Endothelial cell of umbilical vein (primary cell): Measurements from ENCODE around the gene FAM3D. TPM values are rescaled to one million over a fixed set of nuclear protein-coding genes. Genes with fewer than 3 reads are reported as not detected.

Experiments used
- BruUV-seq: library from RNA; stranded (reverse); fragments of 400-500 nt; replicated peaks from 2 replicates; lab custom pipeline; 2021; lab: Mats Ljungman, UMichigan
- CTCF ChIA-PET: fragments of 300-600, 350-600 bp; sonication (Branson Sonifier 250); formaldehyde crosslinking; loops from one replicate; lab custom pipeline; 2021; ENCODE audit warnings: antibody characterized with exemption, inconsistent platforms; lab: Charles Lee
- POLR2A ChIA-PET: fragments of 300-600, 350-600 bp; sonication (Branson Sonifier 250); formaldehyde crosslinking; loops from one replicate; lab custom pipeline; 2021; ENCODE audit warnings: antibody characterized with exemption, inconsistent platforms; lab: Charles Lee
- DNase-seq: peaks from one replicate; pipeline ENCODE4 v3.0.0-alpha.2; 2011; ENCODE audit warnings: low read depth, low spot score
- FAIRE-seq: peaks from 2 replicates; lab custom pipeline; 2011; peaks lifted over from hg19 to GRCh38; lab: Jason Lieb, UNC
- H2AFZ ChIP-seq: 2 replicates; pipeline ENCODE4 v1.6.0; 2012; ENCODE audit warnings: low read depth, low read length, control low read depth, inconsistent platforms
- H3K27ac ChIP-seq: 2 replicates; pipeline ENCODE4 v1.5.1; 2011; ENCODE audit warnings: low read depth, mild to moderate bottlenecking, control low read depth, low read length, moderate library complexity; ENCODE audit not compliant: insufficient read depth
- H3K27me3 ChIP-seq, 2 experiments: 2 replicates each; pipeline versions ENCODE4 v1.6.0 to v1.6.1; 2011; ENCODE audit warnings: low read length in 2 of 2, mixed read lengths in 1 of 2; ENCODE audit not compliant: control insufficient read depth in 2 of 2, insufficient read depth in 2 of 2
- H3K36me3 ChIP-seq, 2 experiments: 2 replicates in 1 of 2; 3 replicates in 1 of 2; pipeline ENCODE4 v1.5.1; 2011; ENCODE audit warnings: low read length in 2 of 2, mild to moderate bottlenecking in 1 of 2, moderate library complexity in 1 of 2; ENCODE audit not compliant: control insufficient read depth in 2 of 2, insufficient read depth in 2 of 2; ENCODE audit errors: extremely low read depth in 1 of 2
- H3K4me1 ChIP-seq: 3 replicates; pipeline ENCODE4 v1.5.1; 2011; ENCODE audit warnings: mild to moderate bottlenecking, low read length; ENCODE audit not compliant: control insufficient read depth, insufficient read depth; ENCODE audit errors: extremely low read depth
- H3K4me2 ChIP-seq: 2 replicates; pipeline ENCODE4 v1.6.1; 2011; ENCODE audit warnings: low read length, control low read depth, mixed read lengths; ENCODE audit not compliant: insufficient read depth
- H3K4me3 ChIP-seq, 3 experiments: fragments of 200-600 bp in 1 of 3; sonication (generic), shearing (Covaris generic) in 1 of 3; replicated peaks in 1 of 3; 2 replicates each; pipeline ENCODE4 v1.5.1; 2011 to 2016; ENCODE audit warnings: control low read depth in 3 of 3, low read length in 3 of 3, mild to moderate bottlenecking in 2 of 3, inconsistent platforms in 1 of 3, low read depth in 1 of 3, moderate library complexity in 1 of 3; ENCODE audit not compliant: insufficient read depth in 1 of 3
- H3K79me2 ChIP-seq: 2 replicates; pipeline ENCODE4 v1.6.0; 2012; ENCODE audit warnings: low read length, inconsistent platforms; ENCODE audit not compliant: control insufficient read depth, insufficient read depth
- H3K9ac ChIP-seq: replicated peaks from 2 replicates; pipeline ENCODE3; 2011; ENCODE audit warnings: low read length, control low read depth; ENCODE audit not compliant: insufficient read depth; ENCODE audit errors: extremely low read depth
- H3K9me1 ChIP-seq: replicated peaks from 3 replicates; pipeline ENCODE4 v1.6.0; 2011; ENCODE audit warnings: mild to moderate bottlenecking, low read length; ENCODE audit not compliant: control insufficient read depth, insufficient read depth; ENCODE audit errors: extremely low read depth
- H3K9me3 ChIP-seq: replicated peaks from 2 replicates; pipeline ENCODE4 v1.5.1; 2012; ENCODE audit warnings: low read length, inconsistent platforms; ENCODE audit not compliant: control insufficient read depth, insufficient read depth
- H4K20me1 ChIP-seq: replicated peaks from 2 replicates; pipeline ENCODE3; 2011; ENCODE audit warnings: mild to moderate bottlenecking, low read length; ENCODE audit not compliant: control insufficient read depth, insufficient read depth; ENCODE audit errors: extremely low read depth
- FOS ChIP-seq: IDR thresholded peaks from 2 replicates; pipeline ENCODE4 v1.6.1; 2011; ENCODE audit warnings: mild to moderate bottlenecking, low read length, moderate library complexity, borderline replicate concordance; ENCODE audit not compliant: insufficient read depth
- MYC ChIP-seq: IDR thresholded peaks from one replicate; pipeline ENCODE4 v1.6.1; 2011; ENCODE audit warnings: mild to moderate bottlenecking, low read depth, low read length
- dilution Hi-C: fragments of 300-500 bp; cut with MboI; formaldehyde crosslinking; loops from one replicate; pipeline ENCODE4 v1.15.0; 2019; ENCODE audit warnings: low sequenced_read_pairs; ENCODE audit not compliant: extremely low pct_ligation_motif_present
- intact Hi-C: fragments of 100-400 bp; cut with micrococcal nuclease; formaldehyde crosslinking; loops from one replicate; pipeline ENCODE4 v1.10.0; 2022
- polyA plus RNA-seq, 4 experiments: library from polyadenylated mRNA; depleted of rRNA in 3 of 4; stranded (reverse) in 3 of 4; unstranded in 1 of 4; fragments of >200 nt; gene quantifications; 2 replicates each; pipeline versions ENCODE4 v1.2.1 to v1.2.3, GENCODE V29; 2011 to 2012; ENCODE audit warnings: missing spikeins in 1 of 4
- total RNA-seq: library from RNA; stranded (reverse); gene quantifications from 2 replicates; pipeline ENCODE4 v1.2.3, GENCODE V29; 2021
- TF ChIP-seq, protein P1 (sequence below), 2 donors: IDR thresholded peaks; 1 replicate in 1 of 2; 2 replicates in 1 of 2; pipeline ENCODE4 v1.5.1; 2011; ENCODE audit warnings: low read length in 2 of 2, mild to moderate bottlenecking in 2 of 2, moderate library complexity in 2 of 2, control low read depth in 1 of 2, inconsistent platforms in 1 of 2, low read depth in 1 of 2; ENCODE audit not compliant: insufficient read depth in 1 of 2; ENCODE audit errors: extremely low read depth in 1 of 2
- TF ChIP-seq, protein P2 (sequence below): IDR thresholded peaks from 2 replicates; pipeline ENCODE4 v1.6.1; 2011; ENCODE audit not compliant: insufficient read depth, insufficient read length

FAM3D gene
- total and polyA plus RNA-seq, 2 donors (not counting 3 experiments of a cell fraction or from before 2014, with no cell fraction given): 0.12 TPM; not detected in 1

DNA sequence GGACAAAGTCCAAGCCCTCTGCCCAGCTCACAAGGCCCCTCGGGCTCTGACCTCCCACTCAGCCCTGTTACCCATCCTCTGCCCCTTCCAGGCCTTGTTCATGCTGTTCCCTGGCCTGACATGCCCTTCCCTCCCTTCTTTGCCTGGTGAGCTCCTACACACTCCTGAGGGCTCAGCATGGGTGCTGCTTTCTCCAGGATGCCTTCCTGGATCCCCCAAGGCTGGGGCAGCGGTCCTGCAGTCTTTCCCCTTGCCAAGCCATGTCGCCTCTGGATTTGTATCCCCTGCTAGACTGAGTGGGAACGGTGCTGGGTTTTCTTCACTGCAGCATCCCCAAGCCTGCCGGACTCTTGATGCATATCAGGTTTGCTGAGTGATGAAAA lies 35.9 kb downstream of the FAM3D start:
- H3K9ac ChIP-seq: no peak overlapping the region
- no peak overlapping the region for H3K27ac ChIP-seq
- H3K9me3 ChIP-seq: no peaks in the 10 kb centered on the region
- H3K36me3 ChIP-seq: no peaks in the 10 kb centered on the region
- dilution Hi-C loops: no loop called here
- no peak for DNase-seq
- H3K4me3 ChIP-seq: no peak overlapping the region
- no peaks in the 10 kb centered on the region for H3K79me2 ChIP-seq
- TF ChIP-seq, protein P1, sequence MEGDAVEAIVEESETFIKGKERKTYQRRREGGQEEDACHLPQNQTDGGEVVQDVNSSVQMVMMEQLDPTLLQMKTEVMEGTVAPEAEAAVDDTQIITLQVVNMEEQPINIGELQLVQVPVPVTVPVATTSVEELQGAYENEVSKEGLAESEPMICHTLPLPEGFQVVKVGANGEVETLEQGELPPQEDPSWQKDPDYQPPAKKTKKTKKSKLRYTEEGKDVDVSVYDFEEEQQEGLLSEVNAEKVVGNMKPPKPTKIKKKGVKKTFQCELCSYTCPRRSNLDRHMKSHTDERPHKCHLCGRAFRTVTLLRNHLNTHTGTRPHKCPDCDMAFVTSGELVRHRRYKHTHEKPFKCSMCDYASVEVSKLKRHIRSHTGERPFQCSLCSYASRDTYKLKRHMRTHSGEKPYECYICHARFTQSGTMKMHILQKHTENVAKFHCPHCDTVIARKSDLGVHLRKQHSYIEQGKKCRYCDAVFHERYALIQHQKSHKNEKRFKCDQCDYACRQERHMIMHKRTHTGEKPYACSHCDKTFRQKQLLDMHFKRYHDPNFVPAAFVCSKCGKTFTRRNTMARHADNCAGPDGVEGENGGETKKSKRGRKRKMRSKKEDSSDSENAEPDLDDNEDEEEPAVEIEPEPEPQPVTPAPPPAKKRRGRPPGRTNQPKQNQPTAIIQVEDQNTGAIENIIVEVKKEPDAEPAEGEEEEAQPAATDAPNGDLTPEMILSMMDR (IDR thresholded peaks at IDR 0.05; ENCODE audit: extremely low read depth in 1 of 2, insufficient read depth in 1 of 2, low read depth in 1 of 2, low read length in 2 of 2): no peak
- TF ChIP-seq MYC (no peak), FOS (no peak)
- TF ChIP-seq, protein P2, sequence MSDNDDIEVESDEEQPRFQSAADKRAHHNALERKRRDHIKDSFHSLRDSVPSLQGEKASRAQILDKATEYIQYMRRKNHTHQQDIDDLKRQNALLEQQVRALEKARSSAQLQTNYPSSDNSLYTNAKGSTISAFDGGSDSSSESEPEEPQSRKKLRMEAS: no peak
- FAIRE-seq: no peak
- no peak overlapping the region for H2AFZ ChIP-seq
- intact Hi-C loops: loop anchor here (1.0 kb wide), 1 partner anchor 62 kb away; no protein-coding TSS in a partner anchor
- H3K27me3 ChIP-seq: no peaks in the 10 kb centered on the region
- H4K20me1 ChIP-seq: no peaks in the 10 kb centered on the region
- ChIA-PET POLR2A (no interaction called here), CTCF (interaction anchor here (0.7 to 10.0 kb wide), 31 partner anchors 9 to 422 kb away, joined by 3 to 442 read pairs (median 5); partner anchors contain the start of genes FAM107A, HTD2, KCTD6 and RPP14)
- H3K4me2 ChIP-seq: no peak overlapping the region
- H3K4me1 ChIP-seq: peaks cover 32% of the 10 kb centered on the region
- no TSS peak for BruUV-seq
- H3K9me1 ChIP-seq: no peaks in the 10 kb centered on the region
